ENCODE results near the gene RAB18.

DNA sequence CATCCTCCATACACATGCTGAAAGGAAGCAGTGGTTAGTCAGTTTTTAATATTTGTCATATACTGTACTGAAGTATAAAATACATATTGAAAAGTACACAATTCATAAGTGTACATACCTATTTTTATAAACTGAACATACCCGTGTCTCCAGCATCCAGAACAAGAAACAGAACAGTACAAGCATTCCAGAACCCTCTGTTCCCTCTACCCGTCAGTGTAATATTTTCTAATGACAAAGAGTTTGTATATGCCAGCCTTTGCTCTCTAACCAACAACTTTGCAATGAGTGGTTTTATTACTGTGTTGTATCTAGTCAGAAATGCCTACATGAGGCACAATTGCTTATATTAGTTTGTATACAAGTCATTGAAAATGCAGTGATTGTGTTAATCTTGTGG, 18.7 kb upstream of the RAB18 start:
- TF ChIP-seq, protein P1, sequence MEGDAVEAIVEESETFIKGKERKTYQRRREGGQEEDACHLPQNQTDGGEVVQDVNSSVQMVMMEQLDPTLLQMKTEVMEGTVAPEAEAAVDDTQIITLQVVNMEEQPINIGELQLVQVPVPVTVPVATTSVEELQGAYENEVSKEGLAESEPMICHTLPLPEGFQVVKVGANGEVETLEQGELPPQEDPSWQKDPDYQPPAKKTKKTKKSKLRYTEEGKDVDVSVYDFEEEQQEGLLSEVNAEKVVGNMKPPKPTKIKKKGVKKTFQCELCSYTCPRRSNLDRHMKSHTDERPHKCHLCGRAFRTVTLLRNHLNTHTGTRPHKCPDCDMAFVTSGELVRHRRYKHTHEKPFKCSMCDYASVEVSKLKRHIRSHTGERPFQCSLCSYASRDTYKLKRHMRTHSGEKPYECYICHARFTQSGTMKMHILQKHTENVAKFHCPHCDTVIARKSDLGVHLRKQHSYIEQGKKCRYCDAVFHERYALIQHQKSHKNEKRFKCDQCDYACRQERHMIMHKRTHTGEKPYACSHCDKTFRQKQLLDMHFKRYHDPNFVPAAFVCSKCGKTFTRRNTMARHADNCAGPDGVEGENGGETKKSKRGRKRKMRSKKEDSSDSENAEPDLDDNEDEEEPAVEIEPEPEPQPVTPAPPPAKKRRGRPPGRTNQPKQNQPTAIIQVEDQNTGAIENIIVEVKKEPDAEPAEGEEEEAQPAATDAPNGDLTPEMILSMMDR (IDR thresholded peaks at IDR 0.05) = no peak
- TF ChIP-seq POLR2A (IDR thresholded peaks at IDR 0.05) = no peak

All from right lobe of liver (tissue), 4 donors.